Measurements from ENCODE around the gene SMAP1. TPM values are rescaled to one million over a fixed set of nuclear protein-coding genes. Genes with fewer than 3 reads are reported as not detected.

SMAP1 gene
- total RNA-seq, 2 donors from 2014 or later = 36.6 to 49.4 TPM

DNA sequence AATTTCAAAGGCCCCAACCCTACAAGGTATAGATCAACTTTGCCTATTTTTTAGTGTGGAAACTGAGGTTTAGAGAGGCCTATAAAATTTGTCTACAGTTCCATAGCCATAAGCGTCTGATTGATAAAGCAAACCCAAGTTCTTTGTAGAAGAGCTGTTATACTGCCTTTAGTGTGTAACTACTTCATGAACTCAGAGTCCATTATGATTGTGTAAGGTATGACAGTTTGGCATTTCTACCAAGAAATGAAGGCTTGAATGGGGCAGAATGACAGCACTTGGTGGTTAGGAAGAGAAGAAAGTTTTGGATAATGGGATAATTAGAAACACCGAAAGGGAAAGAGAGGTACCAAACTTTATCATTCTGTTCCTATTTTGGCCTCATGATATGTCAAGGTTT lies 38.1 kb downstream of the SMAP1 start:
- Histone ChIP-seq H3K4me1 (ENCODE audit: control insufficient read depth, insufficient read depth, low read length) (no peaks in the 10 kb centered on the region), H3K27me3 (ENCODE audit: control insufficient read depth, insufficient read depth, low read length, poor library complexity, severe bottlenecking) (no peaks in the 10 kb centered on the region), H3K4me3 (ENCODE audit: low read length) (no peak overlapping the region), H3K9me3 (ENCODE audit: control insufficient read depth, low read length) (peaks cover 6% of the 10 kb centered on the region), H3K9ac (ENCODE audit: extremely low read depth, low read length, poor library complexity, severe bottlenecking) (no peak overlapping the region), H3K27ac (ENCODE audit: low read depth, low read length) (no peak overlapping the region), H3K36me3 (ENCODE audit: control insufficient read depth, insufficient read depth, low read length) (peaks cover 4% of the 10 kb centered on the region)
- 81 to 94% methylated on average over 2 of the region's 2 CpGs for WGBS, 2 experiments (ENCODE audit: insufficient coverage in 1 of 2, insufficient read length in 1 of 2)
- no peaks in the 10 kb centered on the region for H3K9me3 Mint-ChIP-seq
- no peak overlapping the region for H3K4me3 Mint-ChIP-seq
- peaks cover 2% of the 10 kb centered on the region for H3K27me3 Mint-ChIP-seq (ENCODE audit: insufficient read depth)
- peaks cover 11% of the 10 kb centered on the region for H3K4me1 Mint-ChIP-seq
- H3K36me3 Mint-ChIP-seq (ENCODE audit: low read depth) = peaks cover 5% of the 10 kb centered on the region
- no peak overlapping the region for H3K27ac Mint-ChIP-seq
- TF ChIP-seq CTCF (conservative IDR thresholded peaks at IDR 0.05) = no peak
- no peak for DNase-seq

DNA sequence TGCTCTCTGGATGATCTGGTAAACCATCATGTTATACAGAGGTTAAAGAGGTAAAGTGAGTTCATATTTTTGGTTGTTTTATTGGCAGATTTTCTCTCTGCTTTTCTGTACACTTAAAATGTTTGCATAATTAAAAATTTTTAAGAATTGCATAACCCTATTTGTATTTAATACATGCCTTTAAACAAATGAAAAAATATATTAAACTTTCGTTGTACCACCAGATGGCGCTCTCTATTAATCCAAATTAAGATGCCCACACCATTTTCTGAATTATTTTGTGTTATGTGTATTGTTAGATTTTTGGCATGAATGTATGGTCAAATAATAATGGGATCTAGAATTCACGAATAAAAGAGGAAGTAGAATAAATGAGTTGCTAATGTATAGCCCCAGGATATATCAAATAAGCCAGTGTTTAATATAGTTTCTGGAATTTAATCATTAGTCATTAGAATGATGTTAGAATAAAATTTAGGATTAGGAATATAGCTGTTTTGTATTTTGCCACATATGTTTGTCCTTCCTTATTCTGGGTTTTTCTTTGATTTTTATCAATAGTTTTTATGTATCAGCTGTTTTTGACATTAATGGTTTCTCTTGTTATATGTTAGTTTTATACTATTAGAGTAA lies 38.9 kb downstream of the SMAP1 start:
- DNase-seq = no peak
- Histone ChIP-seq H3K27ac (ENCODE audit: low read depth, low read length) (no peak overlapping the region), H3K4me3 (ENCODE audit: low read length) (no peak overlapping the region), H3K9ac (ENCODE audit: extremely low read depth, low read length, poor library complexity, severe bottlenecking) (no peak overlapping the region), H3K9me3 (ENCODE audit: control insufficient read depth, low read length) (peaks cover 6% of the 10 kb centered on the region), H3K27me3 (ENCODE audit: control insufficient read depth, insufficient read depth, low read length, poor library complexity, severe bottlenecking) (no peaks in the 10 kb centered on the region), H3K36me3 (ENCODE audit: control insufficient read depth, insufficient read depth, low read length) (peaks cover 2% of the 10 kb centered on the region), H3K4me1 (ENCODE audit: control insufficient read depth, insufficient read depth, low read length) (no peaks in the 10 kb centered on the region)
- Mint-ChIP-seq H3K4me1 (peaks cover 11% of the 10 kb centered on the region), H3K27me3 (ENCODE audit: insufficient read depth) (peaks cover 2% of the 10 kb centered on the region), H3K4me3 (no peak overlapping the region), H3K27ac (no peak overlapping the region), H3K36me3 (ENCODE audit: low read depth) (peaks cover 5% of the 10 kb centered on the region), H3K9me3 (no peaks in the 10 kb centered on the region)
- WGBS, 2 experiments (ENCODE audit: insufficient coverage in 1 of 2, insufficient read length in 1 of 2) = 2 to 17% methylated on average over 1 to 3 of the region's 3 CpGs
- TF ChIP-seq CTCF (conservative IDR thresholded peaks at IDR 0.05) = peak; percentile 82

DNA sequence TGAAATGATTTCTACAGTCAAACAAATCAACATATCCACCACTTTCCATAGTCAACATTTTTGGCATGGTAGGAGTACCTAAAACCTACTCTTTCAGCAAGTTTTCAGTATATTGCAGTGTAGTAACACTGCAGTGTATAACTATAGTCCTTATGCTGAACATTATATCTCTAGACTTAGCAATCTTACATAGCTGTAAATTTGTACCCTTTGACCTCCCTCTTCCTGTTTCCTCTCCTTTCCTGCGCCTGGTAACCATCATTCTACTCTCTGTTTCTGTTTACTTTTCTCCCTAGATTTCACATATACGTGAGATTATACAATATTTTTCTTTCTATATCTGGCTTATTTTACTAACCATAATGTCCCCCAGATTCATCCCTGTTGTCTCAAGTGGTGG lies 40.2 kb downstream of the SMAP1 start:
- peaks cover 2% of the 10 kb centered on the region for H3K27me3 Mint-ChIP-seq (ENCODE audit: insufficient read depth)
- Histone ChIP-seq H3K27ac (ENCODE audit: low read depth, low read length) (no peak overlapping the region), H3K27me3 (ENCODE audit: control insufficient read depth, insufficient read depth, low read length, poor library complexity, severe bottlenecking) (no peaks in the 10 kb centered on the region), H3K4me3 (ENCODE audit: low read length) (no peak overlapping the region), H3K4me1 (ENCODE audit: control insufficient read depth, insufficient read depth, low read length) (no peaks in the 10 kb centered on the region), H3K9ac (ENCODE audit: extremely low read depth, low read length, poor library complexity, severe bottlenecking) (no peak overlapping the region), H3K9me3 (ENCODE audit: control insufficient read depth, low read length) (peaks cover under 1% of the 10 kb centered on the region), H3K36me3 (ENCODE audit: control insufficient read depth, insufficient read depth, low read length) (no peaks in the 10 kb centered on the region)
- peaks cover under 1% of the 10 kb centered on the region for H3K9me3 Mint-ChIP-seq
- H3K4me3 Mint-ChIP-seq = no peak overlapping the region
- H3K36me3 Mint-ChIP-seq (ENCODE audit: low read depth) = peaks cover under 1% of the 10 kb centered on the region
- 91 to 93% methylated on average over 2 of the region's 2 CpGs for WGBS, 2 experiments (ENCODE audit: insufficient coverage in 1 of 2, insufficient read length in 1 of 2)
- no peak overlapping the region for H3K27ac Mint-ChIP-seq
- TF ChIP-seq CTCF (conservative IDR thresholded peaks at IDR 0.05) = no peak
- DNase-seq = no peak
- H3K4me1 Mint-ChIP-seq = peaks cover 11% of the 10 kb centered on the region

Data from endodermal cell (in vitro differentiated cells).